ENCODE data around the gene SEMA4F.

The SEMA4F gene

DNA sequence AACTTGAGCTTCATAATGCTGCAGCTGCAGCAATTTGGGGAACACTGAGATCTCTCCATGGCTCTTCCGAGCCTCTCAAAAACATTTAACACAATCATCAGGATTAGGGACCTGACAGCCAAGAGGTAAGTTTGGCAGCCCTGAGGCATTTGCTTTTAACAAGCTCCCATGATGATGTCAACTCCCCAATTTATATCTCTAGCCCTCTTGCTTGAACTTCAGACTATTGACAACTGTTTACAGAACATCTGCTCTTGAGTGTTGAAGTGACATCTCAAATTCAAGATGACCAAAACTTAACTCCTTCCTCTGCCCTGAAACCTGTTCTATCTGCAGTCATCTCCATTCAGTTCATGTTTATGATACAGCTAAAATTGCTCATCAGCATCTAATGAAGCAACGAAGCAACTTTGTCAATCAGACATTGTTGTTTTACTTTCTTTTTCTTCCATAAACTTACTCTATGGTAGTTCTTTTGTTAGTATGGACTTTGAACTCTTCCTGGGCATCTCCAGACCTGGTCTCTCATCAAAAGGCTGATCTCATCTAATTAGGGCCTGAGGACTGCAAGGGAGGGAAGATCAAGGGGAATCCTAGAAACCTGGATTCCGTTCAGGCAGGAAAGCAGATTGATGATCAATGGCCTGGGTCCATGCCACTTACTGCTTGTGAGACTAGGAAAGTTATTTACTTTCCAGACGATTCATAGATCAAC, 48.1 kb downstream of the SEMA4F start:
- TF ChIP-seq, protein P1, sequence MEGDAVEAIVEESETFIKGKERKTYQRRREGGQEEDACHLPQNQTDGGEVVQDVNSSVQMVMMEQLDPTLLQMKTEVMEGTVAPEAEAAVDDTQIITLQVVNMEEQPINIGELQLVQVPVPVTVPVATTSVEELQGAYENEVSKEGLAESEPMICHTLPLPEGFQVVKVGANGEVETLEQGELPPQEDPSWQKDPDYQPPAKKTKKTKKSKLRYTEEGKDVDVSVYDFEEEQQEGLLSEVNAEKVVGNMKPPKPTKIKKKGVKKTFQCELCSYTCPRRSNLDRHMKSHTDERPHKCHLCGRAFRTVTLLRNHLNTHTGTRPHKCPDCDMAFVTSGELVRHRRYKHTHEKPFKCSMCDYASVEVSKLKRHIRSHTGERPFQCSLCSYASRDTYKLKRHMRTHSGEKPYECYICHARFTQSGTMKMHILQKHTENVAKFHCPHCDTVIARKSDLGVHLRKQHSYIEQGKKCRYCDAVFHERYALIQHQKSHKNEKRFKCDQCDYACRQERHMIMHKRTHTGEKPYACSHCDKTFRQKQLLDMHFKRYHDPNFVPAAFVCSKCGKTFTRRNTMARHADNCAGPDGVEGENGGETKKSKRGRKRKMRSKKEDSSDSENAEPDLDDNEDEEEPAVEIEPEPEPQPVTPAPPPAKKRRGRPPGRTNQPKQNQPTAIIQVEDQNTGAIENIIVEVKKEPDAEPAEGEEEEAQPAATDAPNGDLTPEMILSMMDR (IDR thresholded peaks at IDR 0.05; ENCODE audit: low read depth, low read length): no peak
- DNase-seq (ENCODE audit: low read depth in 2 of 2): no peak
- H3K4me3 ChIP-seq (replicated peaks in 1 of 2; ENCODE audit: low read depth in 2 of 2, low read length in 2 of 2): no peak overlapping the region

DNA sequence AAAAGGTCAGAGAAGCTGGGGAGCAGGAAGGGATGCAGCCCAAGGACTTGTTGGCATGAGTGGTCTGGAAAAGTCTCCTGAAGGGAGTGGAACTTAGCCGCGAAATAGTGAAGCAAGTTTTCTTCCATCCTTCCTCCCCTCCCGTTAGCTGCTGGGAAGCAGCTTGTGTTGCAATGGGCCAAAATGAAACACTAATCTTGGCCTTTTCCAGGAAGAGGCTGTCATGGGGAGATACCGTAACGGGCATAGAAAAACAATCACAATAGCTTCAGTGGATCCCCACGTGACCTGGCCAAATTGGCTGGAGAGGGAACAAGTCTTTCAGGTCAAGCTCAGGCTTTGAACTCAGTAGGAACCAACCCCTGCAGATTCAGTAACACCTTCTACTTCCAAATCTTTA, 49.3 kb downstream of the SEMA4F start:
- no peak overlapping the region for H3K4me3 ChIP-seq (replicated peaks in 1 of 2; ENCODE audit: low read depth in 2 of 2, low read length in 2 of 2)
- DNase-seq (ENCODE audit: low read depth in 2 of 2): peak; percentile 50 to 94
- TF ChIP-seq, protein P1 (IDR thresholded peaks at IDR 0.05; ENCODE audit: low read depth, low read length): no peak

DNA sequence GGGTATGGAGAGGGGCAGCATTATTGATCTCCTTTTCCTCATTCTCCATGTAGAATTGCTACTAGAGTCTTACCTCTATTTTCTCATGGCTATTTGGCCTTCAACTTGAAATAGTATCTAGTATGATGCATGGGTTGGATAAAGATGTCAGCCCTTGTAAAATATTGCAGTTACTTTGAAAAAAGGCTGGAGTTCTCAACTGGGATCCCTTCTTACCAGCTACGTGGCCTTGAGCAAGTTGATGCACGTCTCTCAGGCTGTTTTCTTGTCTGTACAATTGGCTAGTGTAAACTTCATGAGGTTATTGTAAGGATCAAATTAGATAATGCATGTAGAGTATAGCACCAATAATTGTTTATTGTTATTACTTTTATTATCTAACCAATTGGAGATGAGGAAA, 50.2 kb downstream of the SEMA4F start:
- TF ChIP-seq, protein P1 (IDR thresholded peaks at IDR 0.05; ENCODE audit: low read depth, low read length): no peak
- no peak for DNase-seq (ENCODE audit: low read depth in 2 of 2)
- H3K4me3 ChIP-seq (replicated peaks in 1 of 2; ENCODE audit: low read depth in 2 of 2, low read length in 2 of 2): no peak overlapping the region

DNA sequence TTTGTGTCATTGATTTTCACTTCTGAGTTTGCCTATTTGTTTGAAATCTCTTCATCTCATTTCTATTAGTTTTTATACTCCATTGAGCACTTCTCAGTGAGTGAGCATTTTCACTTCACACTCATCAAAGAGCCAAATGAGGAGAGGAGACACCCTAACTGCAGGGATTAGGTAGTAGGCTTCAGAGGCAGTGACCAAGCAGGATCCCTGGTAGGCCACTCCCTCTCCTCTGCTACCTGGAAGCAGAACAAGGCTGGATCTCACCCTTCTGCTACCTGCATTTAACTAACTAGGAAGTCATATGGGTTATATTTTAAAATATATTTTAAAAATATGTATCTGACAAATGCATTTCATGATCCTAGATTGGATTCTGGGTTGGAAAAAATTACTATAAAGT, 52.7 kb downstream of the SEMA4F start:
- H3K4me3 ChIP-seq (replicated peaks in 1 of 2; ENCODE audit: low read depth in 2 of 2, low read length in 2 of 2): no peak overlapping the region
- TF ChIP-seq, protein P1 (IDR thresholded peaks at IDR 0.05; ENCODE audit: low read depth, low read length): no peak
- DNase-seq (ENCODE audit: low read depth in 2 of 2): no peak

DNA sequence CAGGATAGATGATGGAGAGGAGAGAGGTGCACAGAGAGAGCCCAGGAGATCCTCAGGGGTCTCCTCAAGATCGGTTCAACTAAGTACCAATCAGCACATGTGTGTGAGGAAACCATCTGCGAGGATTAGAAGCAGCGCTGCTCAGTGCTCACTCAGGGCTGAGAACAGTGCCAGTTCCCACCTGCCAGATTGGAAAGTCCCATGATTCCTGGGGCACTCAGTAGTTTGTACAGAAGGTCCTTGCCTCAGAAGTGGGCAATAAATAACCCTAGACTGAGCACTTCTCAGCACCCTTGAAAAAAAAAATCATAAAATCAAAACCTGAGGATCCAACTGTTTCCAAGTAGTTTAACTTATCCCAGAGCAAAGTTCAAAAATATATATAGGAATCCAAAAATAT, 53.8 kb downstream of the SEMA4F start:
- TF ChIP-seq, protein P1 (IDR thresholded peaks at IDR 0.05; ENCODE audit: low read depth, low read length): no peak
- no peak for DNase-seq (ENCODE audit: low read depth in 2 of 2)
- no peak overlapping the region for H3K4me3 ChIP-seq (replicated peaks in 1 of 2; ENCODE audit: low read depth in 2 of 2, low read length in 2 of 2)

DNA sequence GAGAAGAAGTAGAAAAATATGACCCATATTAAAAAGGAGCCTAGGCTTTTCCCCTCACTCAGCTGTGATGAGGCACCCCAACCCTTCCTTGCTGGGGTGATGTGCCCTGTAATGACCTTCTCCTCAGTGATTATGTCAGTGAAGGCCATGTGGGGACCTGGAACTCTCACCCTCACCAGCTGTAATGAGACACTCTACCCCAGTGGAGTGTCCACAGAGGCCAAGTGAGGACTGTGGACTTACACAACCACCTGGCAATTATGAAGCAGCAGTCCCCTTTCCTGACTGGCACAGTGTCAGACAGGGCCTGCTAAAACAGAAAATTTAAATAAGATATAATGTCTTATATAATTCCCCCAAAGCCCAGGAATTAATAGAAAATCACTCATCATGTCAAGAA, 54.2 kb downstream of the SEMA4F start:
- TF ChIP-seq, protein P1 (IDR thresholded peaks at IDR 0.05; ENCODE audit: low read depth, low read length): no peak
- H3K4me3 ChIP-seq (replicated peaks in 1 of 2; ENCODE audit: low read depth in 2 of 2, low read length in 2 of 2): no peak overlapping the region
- DNase-seq (ENCODE audit: low read depth in 2 of 2): no peak

DNA sequence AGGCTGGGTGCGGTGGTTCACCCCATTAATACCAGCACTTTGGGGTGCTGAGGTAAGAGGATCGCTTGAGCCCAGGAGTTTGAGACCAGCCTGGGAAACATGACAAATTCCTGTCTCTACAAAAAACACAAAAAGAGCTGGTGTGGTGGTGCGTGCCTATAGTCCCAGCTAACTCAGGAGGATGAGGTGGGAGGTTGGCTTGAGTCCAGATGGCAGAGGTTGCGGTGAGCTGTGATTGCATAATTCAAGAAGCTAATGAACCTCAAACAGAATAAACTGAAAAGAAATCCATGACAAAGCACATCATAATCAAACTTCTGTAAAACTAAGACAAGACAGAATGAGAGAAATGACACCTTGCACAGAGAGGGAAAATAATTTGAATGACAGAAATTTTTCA, 54.8 kb downstream of the SEMA4F start:
- TF ChIP-seq, protein P1 (IDR thresholded peaks at IDR 0.05; ENCODE audit: low read depth, low read length): no peak
- no peak overlapping the region for H3K4me3 ChIP-seq (replicated peaks in 1 of 2; ENCODE audit: low read depth in 2 of 2, low read length in 2 of 2)
- DNase-seq (ENCODE audit: low read depth in 2 of 2): peak; percentile 77 to 79
